Frontal cortex (tissue), 4 donors: Measurements from ENCODE around the gene MYOM1. TPM values are rescaled to one million over a fixed set of nuclear protein-coding genes. Genes with fewer than 3 reads are reported as not detected.
A peak's percentile ranks its signal among the peaks of the same experiment; 100 is the strongest.

Experiments
- DNase-seq, 2 donors: peaks; one replicate each; pipeline ENCODE4 v3.0.0; 2012; ENCODE audit warnings: low spot score in 2 of 2
- FAIRE-seq: peaks from 2 replicates; lab custom pipeline; 2012; peaks lifted over from hg19 to GRCh38; lab: Jason Lieb, UNC
- total RNA-seq: library from RNA; depleted of rRNA; stranded (reverse); fragments of >200 nt; gene quantifications from one replicate; pipeline ENCODE4 v1.2.3, GENCODE V29; 2014
- donor health status: control.
- donor health status: control.
- donor health status: control.

The MYOM1 gene
- total RNA-seq, 1 donor from 2014 or later: 0.82 TPM

DNA sequence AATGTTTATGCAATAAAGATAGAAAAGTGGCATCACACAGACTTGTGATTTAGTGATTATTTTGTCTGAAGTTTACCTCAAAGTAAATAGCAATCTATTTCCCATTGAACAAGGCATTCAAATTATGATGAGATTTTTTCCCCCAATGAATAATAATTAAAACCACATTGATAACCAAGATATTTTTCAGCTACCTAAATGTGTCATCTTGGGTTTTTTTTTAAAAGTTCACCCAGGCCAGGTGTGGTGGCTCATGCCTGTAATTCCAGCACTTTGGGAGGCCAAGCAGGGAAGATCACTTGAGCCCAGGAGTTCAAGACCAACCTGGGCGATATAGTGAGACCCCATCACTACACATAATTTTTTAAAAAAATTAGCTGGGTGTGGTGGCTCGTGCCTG is 27.0 kb downstream of the MYOM1 start:
- DNase-seq: no peak
- no peak for FAIRE-seq

DNA sequence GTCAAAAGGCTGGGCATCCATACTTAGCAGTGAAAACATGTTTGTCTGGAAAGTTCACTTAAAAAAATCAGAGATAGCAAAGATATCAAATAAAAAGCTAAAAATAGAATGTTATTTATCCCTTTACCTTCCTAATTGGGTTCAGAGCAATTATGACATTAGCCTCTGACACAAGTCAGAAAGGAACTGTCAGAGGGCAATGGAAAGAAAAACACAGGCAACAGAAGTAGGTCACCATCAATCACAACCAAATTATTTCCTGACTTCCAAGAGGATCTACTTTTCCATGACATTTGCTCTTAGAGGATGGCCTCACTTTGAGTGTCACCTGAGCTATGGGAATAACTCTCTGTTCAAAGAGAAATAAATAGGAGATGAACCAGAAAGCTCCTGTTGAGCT is 27.5 kb downstream of the MYOM1 start:
- FAIRE-seq: no peak
- DNase-seq: no peak

DNA sequence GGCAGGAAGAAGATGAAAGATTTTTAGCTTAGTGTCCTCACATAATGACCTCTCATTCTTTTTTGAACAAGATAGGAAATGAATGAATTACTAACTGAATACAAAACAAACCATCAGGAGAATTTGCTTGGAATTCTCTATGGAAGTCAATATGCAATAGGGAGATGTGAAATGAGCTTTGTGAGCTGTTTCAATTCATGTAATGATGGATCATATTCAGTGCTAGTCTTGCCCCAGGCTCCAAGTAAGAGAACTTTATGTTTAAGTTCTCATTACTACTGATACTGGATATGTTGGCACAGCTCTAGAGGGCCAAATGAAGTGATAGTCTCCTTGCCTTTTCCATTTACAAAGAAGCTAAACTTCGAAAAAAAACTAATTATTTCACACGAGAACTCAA is 29.2 kb downstream of the MYOM1 start:
- no peak for DNase-seq
- no peak for FAIRE-seq

DNA sequence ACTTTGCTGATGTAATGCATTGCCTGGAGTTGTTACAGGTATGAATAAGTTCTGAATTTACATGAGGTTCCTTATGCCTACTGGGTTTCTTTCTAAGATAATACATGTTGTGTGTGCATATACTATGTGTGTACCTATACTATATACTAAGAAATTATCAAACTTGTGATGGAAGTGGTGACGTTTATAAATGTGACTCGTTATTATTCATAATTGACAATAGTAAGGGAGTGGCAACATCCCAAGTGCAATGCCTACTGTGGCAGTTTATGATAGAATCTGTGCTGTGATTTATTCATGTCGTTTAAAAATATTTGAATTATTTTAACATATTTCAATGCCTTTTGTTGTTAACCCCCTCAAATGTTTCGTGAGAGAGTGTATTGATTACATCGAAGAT is 29.9 kb downstream of the MYOM1 start:
- FAIRE-seq (no peak), DNase-seq (no peak)

DNA sequence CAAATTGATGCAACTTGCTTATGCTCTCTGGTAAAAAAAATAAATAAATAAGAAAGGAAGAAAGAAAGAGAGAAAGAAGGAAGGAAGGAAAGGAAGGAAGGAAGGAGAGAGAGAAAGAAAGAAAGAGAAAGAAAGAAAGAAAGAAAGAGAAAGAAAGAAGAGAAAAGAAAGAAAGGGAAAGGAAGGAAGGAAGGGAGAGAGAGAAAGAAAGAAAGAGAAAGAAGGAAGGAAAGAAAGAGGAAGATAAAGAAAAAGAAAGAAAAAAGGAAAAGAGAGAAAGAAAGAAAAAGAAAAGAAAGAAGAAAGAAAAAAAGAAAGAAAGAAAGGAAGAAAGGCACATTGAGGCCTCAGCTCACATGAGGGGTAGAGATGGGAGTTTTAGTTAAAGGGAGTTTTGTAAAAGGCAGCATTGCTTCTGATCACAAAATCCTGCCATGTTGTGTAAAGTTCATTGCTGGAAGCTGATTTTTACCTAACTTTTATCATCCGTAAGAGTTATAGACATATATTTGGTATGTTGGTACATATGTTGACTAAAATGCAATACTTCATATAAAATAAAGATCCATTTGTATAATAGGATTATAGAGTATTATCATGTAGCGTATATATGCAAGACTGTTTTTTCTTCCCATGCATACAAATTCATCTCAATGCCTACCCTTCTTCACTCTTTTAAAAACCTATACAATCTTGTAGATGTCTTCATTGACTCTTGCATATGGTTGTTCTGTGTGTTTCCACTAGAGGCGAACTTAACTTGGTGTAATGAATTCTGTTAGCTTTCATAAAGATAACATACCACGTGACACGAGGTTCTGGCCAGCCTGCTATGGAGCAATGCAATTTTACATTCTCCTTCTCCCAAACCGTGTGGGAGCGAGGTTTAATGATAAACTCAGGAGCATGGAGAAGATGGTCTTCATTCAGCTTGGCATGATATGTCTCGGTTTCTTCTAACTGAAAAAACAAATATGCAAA is 32.8 kb downstream of the MYOM1 start:
- DNase-seq (no peak), FAIRE-seq (no peak)

DNA sequence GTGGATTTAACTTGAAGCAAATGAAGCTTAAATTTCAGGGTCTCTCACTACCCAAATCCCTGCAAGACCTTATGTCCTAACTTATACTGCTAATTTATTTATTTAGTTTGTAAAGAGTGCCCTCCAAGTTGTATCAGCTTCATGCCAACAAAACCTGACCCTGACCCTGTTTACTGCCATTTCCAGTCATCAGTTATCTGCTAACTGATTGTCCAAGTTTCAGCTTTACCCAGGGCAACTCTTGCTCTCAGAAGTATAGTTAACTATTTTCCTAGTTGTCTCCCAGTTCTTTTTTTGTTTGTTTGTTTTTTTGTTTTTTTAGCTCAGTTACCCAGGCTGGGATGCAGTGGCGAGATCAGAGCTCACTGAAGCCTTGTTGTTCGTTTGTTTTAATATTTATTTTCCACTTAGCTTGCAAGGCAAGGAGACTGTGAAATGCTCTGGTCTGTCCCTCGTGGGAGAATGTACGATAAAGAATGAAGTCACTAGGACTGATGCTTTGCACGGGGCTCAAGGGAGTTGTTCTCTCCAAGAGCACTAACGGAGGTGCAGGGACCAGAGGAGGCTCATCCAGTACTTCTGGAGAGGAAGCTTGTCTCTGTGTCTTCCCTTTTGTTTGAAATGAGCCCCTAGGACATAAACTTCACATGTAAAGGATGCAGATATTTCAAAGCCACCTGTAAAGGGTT is 35.3 kb downstream of the MYOM1 start:
- FAIRE-seq (no peak), DNase-seq (no peak)

DNA sequence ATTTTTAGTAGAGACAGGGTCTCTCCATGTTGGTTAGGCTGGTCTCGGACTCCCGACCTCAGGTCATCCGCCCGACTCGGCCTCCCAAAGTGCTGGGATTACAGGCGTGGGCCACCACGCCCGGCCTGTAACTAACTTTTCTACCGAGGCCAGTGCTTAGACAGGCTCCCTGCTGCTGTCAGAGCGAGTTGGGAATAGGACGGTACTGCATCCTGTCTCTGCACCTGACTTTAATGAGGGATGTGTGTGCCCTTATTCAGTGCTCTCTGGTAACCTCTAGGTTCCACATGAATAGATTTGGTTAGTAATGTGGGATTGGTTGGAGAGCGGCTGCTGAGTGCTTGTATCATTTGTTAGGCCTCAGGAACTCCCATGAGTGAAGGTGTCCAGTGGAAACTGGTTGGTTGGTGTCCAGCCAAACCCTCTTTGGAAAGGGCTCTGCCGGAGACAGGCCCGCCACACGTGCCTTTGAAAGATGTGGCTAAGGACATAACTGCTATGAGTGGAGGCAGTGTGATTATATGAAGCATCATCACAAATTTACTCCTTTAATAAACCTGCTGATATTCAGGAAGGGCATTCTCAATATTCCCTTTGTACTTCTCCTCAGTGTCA is 36.6 kb downstream of the MYOM1 start:
- no peak for FAIRE-seq

DNA sequence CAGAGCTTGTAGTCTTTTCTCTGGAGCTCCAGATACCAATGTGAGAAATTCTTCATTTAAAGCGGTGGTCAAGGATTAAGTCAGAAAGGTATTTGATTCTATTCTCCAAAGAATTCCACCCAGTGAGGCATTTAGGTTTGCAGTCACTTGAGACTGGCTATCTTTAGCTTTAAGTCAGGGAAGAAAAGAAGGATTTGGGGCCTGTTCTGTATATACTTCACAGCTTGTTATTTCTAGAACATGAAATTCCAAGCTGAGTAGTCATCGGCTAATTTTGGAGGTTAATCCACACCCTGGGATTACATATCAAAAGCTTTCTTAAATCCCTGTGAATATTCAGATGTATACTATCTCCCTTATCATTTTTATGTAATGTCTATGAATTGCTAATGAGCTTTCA is 39.4 kb downstream of the MYOM1 start:
- DNase-seq: peak in 1 of 2 donors; percentile 13
- no peak for FAIRE-seq

More for the DNA sequence above, 36.6 kb downstream of the MYOM1 start:
- DNase-seq: no peak

DNA sequence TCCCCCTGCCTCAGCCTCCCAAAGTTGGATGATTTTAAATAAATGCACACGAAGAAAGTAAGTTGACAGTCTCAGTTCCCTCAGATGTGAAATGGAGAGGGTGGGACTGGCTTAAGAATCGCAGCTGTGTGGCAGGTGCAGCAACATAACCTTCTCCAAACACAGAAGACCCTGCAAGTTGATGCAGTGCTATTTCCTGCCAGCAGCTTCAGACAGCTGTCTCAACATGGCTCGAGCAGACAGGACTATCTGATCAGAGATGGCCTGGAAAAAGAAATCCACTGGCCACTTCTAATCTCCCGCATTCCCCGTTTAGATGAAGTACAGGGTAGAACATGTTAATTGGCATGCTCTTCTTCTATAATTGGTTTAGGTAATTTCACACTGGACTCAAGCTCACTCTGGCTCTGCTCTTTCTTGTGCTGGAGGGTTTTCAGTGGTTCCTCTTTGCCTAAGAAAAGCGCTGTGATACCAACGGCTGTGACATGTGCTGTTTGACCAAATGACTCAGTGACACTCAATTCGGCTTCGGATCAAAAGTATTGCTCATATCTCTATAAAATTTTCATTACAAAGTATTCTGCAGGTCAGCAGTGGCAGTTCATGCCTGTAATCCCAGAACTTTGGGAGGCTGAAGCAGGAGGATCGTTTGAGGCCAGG is 40.2 kb downstream of the MYOM1 start:
- DNase-seq: peak in 1 of 2 donors; percentile 7
- no peak for FAIRE-seq

DNA sequence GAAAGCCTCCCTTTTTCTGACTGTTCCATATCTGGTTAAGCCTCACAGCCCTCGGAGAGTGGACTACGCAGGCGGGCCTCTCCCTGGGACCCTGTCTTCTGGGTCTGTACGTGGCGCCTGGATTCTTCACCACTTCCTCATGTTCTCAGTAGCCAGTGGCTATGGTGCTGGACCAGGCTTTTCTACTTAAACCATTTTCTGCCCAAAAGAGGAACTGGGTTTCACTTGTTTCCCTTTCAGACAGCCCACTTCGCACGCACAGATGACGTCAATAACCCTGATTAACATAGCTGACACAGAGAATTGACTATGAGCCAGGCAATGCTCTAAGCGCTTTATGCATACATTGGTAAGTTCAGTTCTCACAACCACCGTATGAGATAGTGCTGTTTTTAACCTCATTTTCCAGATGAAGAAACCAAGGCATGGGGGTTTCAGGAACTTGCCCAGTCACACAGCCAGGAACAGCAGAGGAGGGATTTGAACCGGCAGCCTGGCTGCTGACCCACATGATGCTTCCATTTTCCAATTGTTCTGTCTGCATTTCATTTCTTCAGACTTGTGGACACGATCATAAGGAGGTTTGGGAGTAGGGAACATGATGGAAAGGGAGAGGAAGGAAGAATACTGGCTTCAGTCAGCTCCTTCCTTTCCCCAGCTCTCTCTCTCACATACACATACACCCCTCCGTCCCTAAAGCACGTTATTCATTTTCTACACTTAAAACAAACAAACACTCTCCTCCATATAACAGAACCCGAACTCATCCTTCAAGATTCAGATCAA is 41.7 kb downstream of the MYOM1 start:
- DNase-seq: no peak
- no peak for FAIRE-seq

DNA sequence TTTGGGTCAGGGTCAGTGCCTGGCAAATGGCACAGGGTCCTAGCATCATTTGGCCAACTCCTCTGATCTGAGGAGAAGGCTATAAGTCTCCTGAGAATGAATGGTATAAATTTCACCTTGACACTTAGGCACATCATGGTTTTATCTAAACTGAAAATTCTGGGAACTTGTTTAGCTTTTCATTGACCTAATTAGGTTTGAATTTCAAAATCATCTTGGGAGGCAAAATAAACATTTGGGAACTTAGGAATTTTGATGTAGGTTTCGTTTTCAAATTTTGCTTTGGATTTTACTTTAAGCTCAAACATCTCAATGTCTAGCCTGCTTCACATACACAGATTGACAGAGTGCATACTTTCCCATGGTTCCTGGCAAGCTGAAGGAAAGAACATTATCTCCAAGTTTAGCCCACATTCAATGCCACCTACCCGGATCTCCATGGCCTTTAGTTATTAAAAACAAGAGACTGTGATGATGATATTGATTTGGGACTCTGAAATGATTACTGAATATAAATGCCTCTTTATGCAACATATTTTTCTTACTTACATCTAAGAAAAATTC is 44.5 kb downstream of the MYOM1 start:
- no peak for FAIRE-seq
- no peak for DNase-seq

DNA sequence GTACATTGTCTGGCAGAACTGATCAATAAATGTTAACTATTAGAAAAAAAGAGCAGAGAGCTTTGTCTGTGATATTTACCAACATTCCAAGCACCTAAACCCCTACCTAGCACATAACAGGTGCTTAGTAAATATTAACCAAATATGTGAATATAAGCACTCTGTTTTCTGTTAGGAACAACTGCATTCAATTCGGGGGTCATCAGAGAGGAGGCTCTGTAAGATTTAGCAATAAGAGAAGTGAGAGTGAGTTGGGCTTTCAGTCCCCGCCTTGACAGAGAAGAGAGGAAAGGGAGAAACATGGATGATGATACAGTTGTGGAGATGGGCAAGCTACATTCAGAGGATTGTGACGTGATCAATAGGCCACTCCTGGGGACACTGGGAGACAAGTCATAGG is 47.7 kb downstream of the MYOM1 start:
- FAIRE-seq (no peak), DNase-seq (no peak)

DNA sequence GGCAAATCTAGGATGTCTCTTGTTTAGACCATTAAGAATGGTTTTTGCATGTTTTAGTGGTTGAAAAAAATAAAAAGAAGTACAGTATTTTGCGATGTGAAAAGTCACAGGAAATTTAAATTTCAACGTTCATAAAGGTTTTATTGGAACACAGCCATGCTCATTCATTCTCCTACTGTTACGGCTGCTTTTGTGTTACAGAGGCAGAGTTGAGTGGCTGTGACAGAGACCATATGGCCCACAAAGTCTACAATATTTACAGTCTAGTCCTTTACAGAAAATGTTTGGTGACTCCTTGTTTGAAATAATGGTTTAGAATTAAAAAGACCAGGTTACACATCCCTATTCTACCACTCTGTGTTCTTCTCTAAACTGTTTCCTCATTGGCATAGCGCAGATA is 48.1 kb downstream of the MYOM1 start:
- no peak for DNase-seq
- no peak for FAIRE-seq

DNA sequence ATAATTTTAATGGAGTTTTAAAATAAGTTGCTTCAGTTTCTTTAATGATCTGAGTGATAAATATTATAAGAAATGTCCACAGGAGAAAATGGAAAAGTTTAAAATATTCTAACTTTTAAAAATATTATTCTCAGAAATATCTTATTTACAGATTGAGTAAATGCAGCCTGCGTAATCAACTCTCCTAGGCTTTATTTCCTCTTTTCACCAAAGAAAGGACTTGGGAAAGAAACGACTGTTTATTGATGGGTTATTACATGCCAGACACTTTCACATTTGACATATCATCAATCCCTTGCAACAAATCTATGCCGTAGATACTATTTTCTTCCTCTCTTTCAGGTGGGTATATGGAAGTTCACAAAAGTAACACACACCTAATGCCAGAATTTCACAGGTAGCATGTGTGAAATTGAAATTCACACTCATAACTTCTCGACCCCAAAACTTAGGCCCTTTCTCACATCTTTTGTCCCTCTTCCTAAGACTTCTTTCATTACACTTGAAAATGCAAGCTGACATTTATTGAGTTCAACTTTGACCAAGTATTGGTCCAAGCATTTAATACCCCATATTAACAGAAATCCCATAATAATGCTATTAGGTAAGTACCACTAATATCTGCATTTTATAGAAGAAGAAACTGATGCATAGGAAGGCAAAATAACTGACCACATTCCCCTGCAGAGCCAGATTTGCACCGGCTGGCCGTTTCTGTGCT is 49.2 kb downstream of the MYOM1 start:
- peak; percentile 72 for FAIRE-seq
- DNase-seq: no peak

DNA sequence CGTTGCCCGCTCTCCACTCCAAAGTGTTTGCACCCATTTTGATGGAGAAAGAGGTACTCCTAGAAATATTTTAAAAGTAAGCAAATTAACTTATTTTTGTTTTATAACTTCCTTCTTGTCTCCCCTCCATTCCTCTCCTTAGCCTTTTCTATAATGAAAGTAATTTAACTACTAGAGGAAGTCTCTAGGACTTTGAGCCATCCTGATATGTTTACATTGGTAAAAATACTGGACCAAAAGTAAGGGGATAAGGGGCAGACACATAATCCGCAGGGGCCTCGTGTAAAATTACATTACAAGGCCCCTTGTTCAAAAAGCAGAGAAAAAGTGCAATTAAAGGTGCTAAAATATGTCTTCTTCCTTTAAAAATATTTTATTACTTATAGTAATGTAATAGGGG is 55.4 kb downstream of the MYOM1 start:
- no peak for FAIRE-seq
- no peak for DNase-seq

DNA sequence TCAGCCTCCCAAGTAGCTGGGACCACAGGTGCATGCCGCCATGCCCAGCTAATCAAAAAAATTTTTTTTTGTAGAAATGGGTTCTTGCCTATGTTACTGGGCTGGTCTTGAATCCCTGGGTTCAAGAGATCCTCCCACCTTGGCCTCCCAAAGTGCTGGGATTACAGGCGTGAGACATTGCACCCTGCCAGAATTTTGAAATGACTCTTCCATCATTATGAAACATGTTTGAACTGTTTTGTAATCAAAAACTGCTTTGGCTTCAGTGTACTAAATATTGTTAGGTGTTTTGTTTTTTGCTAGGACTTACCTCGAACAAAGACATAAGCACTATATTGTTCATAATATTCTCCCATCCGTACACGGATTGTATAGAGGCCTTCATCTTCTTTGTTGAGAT is 55.8 kb downstream of the MYOM1 start:
- no peak for FAIRE-seq
- no peak for DNase-seq

DNA sequence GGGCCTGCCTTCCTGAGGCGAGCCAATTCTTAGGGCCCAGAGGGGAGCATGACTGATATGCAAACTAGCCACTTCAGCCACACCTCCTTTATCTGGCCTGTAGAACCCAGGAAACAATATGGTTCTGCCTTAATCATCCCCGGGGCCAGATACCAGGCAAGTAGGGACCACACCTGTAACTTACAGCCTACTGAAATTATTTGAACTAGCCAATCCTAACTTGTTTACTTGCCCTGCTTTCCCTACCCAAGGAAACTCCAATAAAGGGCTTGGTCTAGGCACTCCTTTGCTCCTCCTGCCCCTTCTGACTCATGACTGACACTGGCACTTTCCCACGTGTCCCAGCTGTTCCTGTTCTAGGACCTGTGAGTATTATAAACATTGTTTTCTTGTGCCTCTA is 57.6 kb downstream of the MYOM1 start:
- FAIRE-seq (no peak), DNase-seq (no peak)

DNA sequence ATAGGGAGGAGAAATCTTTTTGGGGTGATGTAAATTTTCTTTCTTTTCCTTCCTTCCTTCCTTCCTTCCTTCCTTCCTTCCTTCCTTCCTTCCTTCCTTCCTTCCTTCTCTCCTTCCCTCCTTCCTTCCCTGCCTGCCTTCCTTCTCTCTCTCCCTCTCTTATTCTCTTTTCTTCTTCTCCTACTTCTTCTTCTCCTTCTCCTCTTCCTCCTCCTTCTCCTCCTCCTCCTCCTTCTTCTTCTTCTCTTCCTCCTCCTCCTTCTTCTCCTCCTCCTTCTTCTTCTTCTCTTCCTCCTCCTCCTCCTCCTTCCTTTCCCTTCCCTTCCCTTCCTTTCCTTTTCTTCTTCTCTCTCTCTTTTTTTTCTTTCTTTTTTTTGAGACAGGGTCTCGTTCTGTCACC is 59.9 kb downstream of the MYOM1 start:
- no peak for FAIRE-seq

DNA sequence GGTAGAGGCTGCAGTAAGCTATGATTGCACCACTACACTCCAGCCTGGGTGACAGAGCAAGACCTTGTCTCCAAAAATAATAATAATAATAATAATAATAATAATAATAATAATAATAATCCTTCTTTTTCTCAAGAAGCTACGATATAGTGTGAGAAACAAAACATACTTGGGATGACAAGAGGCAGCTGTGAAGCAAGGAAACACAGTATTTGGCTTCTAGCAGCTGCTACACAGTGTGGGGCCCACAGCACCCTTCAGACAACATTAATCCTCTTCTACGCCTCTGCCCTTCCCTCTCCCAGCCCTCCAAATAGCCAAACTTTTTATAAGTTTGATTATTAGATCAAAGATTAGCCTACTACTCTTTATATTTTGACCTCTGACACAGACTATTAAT is 62.2 kb downstream of the MYOM1 start:
- no peak for FAIRE-seq
- DNase-seq: no peak

More for the DNA sequence above, 59.9 kb downstream of the MYOM1 start:
- no peak for DNase-seq
